ENCODE data around the gene DIS3L2. TPM values are rescaled to one million over a fixed set of nuclear protein-coding genes. Genes with fewer than 3 reads are reported as not detected.
"Not testable (repeated sequence)": the region's sequence is repeated elsewhere in the genome, so short reads cannot be mapped to it uniquely, and the experiment has no call there.

The DIS3L2 gene
- polyA plus RNA-seq, 4 donors, result 31.2 to 37.7 (median 34.6) TPM

GRCh38 chr2:232354069-232354468 is 392.6 kb downstream of the DIS3L2 start:
- DNase-seq (ENCODE audit: low read depth in 4 of 4, low spot score in 3 of 4), result no peak

- DNase-seq (ENCODE audit: low read depth in 4 of 4, low spot score in 3 of 4), result no peak
Measured at GRCh38 chr2:232361646-232362045, 400.1 kb downstream of the DIS3L2 start.

DNA sequence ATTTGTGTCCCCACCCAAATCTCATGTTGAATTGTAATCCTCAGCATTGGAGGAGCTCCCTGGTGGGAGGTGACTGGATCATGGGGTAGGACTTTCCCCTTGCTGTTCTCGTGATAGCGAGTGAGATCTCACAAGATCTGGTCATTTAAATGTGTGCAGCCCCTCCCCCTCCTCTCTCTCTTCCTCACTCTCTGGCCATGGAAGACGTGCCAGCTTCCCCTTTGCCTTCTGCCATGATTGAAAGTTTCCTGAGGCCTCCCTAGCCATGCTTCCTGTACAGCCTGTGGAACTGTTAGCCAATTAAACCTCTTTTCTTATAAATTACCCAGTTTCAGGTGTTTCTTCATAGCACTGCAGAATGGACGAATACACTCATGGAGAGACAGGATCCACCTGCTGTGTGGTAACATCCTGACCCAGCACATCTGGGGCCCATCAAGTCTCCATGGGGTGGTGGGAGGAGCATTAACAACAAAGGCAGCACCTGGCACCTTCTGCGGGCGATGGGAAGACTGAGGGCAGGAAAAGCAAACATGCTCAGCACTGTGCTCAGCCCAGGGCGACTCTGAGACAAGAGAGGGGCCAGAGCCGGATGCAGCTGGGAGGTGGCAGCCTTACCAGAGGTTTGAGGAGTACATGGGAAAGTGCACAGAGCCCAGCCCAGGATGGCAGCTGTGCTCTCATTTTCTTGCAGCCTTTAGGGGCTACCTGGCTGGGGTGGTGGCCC is 400.8 kb downstream of the DIS3L2 start:
- DNase-seq (ENCODE audit: low read depth in 4 of 4, low spot score in 3 of 4), result no peak

- not testable (repeated sequence) for DNase-seq (ENCODE audit: low read depth in 4 of 4, low spot score in 3 of 4)
Measured at GRCh38 chr2:232363064-232363783, 401.7 kb downstream of the DIS3L2 start.

GRCh38 chr2:232363784-232364615 is 402.5 kb downstream of the DIS3L2 start:
- DNase-seq (ENCODE audit: low read depth in 4 of 4, low spot score in 3 of 4), result no peak

DNA sequence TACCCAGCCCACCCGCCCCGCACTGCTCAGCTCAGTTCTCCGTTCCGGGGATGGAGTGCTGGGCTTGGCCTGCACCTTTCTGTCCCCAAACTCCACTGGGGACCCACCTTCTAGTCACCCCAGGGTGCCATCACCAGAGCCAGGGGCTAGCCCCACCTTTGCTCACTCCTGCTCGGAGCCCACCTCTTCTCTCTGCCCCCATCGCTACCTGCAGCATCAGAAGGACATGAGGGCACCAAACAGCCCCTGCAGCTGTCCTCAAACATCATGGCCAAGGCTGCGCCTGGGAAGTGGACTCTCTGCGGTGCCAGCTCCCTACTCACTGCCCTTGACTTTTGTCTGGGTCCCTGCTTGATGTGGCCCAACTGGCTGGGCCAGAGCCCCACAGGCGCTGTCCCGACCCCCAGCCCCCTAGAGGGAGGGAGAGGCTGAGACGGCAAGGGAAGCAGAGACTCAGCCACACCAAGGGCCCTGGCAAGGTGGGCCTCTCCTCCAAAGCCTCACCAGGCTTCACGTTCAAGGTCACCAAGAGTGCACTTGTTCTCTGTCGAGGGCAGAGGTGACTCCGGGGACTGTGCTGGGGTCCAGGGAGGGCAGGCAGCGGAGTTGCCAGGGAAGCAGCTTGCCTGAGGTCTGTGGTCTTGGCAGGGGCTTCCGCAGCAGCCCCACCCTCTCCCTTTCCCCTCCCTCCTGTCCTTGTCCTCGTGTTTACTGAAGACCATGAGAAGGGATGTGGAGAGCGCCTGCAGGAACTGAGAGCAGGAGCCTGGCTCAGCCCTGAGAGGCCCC is 403.5 kb downstream of the DIS3L2 start:
- not testable (repeated sequence) for DNase-seq (ENCODE audit: low read depth in 4 of 4, low spot score in 3 of 4)

DNA sequence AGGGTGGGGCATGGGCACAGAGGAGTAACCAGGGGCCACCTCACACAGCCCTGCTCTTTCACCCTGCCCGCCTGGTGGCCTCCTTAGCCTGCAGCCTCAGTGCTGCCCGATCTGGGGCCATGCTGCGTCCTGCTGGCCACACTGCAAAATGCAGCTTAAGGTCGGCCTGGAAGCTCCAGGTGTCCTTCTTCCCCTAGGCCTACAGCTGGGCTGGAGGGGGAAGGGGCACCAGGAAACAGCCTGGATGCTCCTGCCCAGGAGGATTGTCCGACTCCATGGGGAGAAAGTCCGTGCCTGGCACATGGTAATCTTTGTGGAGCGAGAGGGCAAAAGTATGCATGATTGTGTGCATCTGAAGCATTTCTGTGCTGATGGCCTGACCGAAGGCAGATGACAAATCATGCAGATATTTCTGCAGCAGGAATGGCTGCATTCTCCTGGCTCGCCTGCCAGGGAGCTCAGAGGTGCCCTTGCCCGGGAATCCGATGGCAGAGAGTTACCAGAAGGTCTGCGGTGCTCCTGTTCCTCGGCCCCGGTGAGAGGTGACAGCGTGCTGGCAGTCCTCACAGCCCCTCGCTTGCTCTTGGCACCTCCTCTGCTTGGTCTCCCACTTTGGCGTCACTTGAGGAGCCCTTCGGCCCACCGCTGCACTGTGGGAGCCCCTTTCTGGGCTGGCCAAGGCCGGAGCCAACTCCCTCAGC is 404.3 kb downstream of the DIS3L2 start:
- no peak for DNase-seq (ENCODE audit: low read depth in 4 of 4, low spot score in 3 of 4)

GRCh38 chr2:232366461-232366860 is 404.9 kb downstream of the DIS3L2 start:
- not testable (repeated sequence) for DNase-seq (ENCODE audit: low read depth in 4 of 4, low spot score in 3 of 4)

DNA sequence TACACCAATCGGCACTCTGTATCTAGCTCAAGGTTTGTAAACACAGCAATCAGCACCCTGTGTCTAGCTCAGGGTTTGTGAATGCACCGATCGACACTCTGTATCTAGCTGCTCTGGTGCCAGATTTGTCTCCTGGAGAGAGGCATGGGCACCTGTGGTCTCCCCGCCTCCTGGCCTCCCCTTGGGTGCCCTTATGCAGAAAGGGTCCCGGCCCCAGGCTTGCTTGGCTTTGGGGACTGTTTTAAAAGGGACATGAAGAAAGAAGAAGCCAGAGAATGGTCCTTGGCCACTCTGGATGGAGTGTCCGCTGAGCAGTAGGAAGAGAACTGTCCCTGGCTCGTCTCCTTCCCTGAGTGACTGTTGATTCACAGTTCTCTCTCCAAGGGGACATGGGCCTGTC is 405.5 kb downstream of the DIS3L2 start:
- DNase-seq (ENCODE audit: low read depth in 4 of 4, low spot score in 3 of 4), result no peak

- DNase-seq (ENCODE audit: low read depth in 4 of 4, low spot score in 3 of 4), result no peak
Measured at GRCh38 chr2:232367591-232368233, 406.2 kb downstream of the DIS3L2 start.

- no peak for DNase-seq (ENCODE audit: low read depth in 4 of 4, low spot score in 3 of 4)
Measured at GRCh38 chr2:232368311-232368731, 406.8 kb downstream of the DIS3L2 start.

- DNase-seq (ENCODE audit: low read depth in 4 of 4, low spot score in 3 of 4), result no peak
Measured at GRCh38 chr2:232369126-232369951, 407.8 kb downstream of the DIS3L2 start.

- DNase-seq (ENCODE audit: low read depth in 4 of 4, low spot score in 3 of 4), result not testable (repeated sequence)
Measured at GRCh38 chr2:232370007-232370406, 408.5 kb downstream of the DIS3L2 start.

DNA sequence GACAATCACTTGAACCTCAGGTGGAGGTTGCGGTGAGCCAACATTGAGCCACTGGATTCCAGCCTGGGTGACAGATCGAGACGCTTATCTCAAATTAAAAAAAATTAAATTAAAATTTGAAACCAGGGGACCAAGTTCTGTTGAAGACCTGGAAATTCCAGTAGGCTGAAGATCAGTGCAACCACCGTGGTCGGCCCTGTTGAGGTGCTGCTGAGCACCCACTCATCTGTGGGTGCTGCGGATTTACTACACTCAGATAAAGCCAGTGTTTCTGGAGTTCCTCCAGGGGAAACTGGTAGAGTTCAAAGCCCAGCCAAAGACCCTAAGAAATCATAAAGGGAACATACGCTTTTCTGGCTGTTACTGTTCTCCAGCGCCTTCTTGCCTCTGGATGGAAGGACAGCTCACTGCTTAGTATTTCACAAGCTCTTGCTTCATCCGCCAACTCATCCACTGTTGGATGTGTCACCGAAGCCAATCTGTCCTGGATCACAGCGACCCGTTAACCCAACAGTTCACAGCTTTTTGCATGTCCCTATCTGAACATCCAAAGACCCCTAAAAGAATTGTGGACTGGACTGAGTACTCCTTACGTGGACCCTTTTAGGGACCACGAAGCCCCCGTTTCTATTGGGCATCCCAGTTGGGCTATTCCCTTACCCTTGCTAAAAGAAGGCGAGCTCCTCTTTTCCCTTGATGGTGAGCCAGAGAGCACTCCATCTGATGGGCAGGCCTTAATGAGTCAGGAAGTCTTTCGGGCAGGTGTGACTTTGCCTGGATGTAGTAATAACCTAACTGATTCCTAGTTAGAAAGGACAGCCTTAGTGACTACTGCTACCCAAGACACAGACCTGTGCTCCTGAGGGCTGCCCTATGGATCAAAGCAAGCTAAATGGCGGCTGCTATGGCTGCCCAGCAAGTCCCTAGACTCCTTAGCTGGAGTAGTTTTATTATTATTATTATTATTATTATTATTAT is 411.0 kb downstream of the DIS3L2 start:
- DNase-seq (ENCODE audit: low read depth in 4 of 4, low spot score in 3 of 4), result no peak

GRCh38 chr2:232374356-232374755 is 412.8 kb downstream of the DIS3L2 start:
- DNase-seq (ENCODE audit: low read depth in 4 of 4, low spot score in 3 of 4), result no peak

DNA sequence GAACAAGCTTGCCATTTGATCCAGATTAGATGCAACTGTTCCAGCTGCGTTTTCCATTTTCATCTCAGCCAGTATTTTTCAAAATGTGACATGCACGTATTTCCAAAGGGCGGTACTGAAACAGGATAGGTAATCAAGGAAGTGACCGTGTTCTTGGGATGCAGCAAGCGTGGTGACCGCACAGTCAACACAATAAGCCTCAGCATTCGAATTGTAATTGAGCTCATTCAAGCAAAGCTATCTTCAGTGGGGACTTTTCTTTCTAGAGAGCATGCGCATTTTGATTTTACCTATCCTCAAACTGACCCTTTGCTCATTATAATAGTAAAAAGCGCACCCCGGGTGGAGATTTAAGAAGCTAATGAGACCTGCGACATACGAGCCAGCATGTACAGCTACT is 413.7 kb downstream of the DIS3L2 start:
- DNase-seq (ENCODE audit: low read depth in 4 of 4, low spot score in 3 of 4), result no peak

DNA sequence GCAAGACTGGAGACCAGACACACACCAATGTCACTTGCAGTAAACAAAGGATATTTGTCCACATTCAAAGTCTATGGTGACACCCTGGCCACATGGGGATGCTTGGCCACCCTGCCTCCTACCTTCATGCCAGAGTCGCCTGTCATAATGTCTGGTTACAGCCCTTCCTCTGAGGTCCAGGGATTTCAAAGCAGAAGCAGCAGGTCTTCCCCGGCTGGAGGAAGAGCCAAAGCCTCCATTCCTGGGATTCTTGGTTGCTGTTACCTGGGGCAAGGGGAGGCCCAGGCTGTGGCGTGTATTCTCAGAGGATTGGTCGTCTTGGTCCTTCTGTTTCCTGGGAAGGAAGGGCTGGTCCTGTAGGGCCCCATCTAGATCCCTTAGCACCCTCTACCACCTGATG is 414.7 kb downstream of the DIS3L2 start:
- no peak for DNase-seq (ENCODE audit: low read depth in 4 of 4, low spot score in 3 of 4)
